Activated CD4-positive, alpha-beta T cell treated with anti-CD3 and anti-CD28 coated beads, Interleukin-2, amount 10 ng/mL, durations not matched to agents 24 days and 14 days (primary cell): Measurements from ENCODE around the gene HMCN1. TPM values are rescaled to one million over a fixed set of nuclear protein-coding genes. Genes with fewer than 3 reads are reported as not detected.

Experiments used
- DNase-seq: peaks from one replicate; pipeline ENCODE4 v3.0.0; 2022
- H3K27ac Mint-ChIP-seq: one replicate; pipeline ENCODE4 v1.8.0; 2022; ENCODE audit warnings: mild to moderate bottlenecking, mixed read lengths
- H3K27me3 Mint-ChIP-seq: one replicate; pipeline ENCODE4 v1.8.0; 2022; ENCODE audit warnings: mixed read lengths
- H3K36me3 Mint-ChIP-seq: one replicate; pipeline ENCODE4 v1.8.0; 2022; ENCODE audit warnings: low read depth, mild to moderate bottlenecking, mixed read lengths
- H3K4me1 Mint-ChIP-seq: one replicate; pipeline ENCODE4 v1.8.0; 2021; ENCODE audit warnings: mixed read lengths
- H3K4me3 Mint-ChIP-seq: one replicate; pipeline ENCODE4 v1.8.0; 2022; ENCODE audit warnings: mild to moderate bottlenecking, moderate library complexity, mixed read lengths
- H3K9me3 Mint-ChIP-seq: one replicate; pipeline ENCODE4 v1.8.0; 2021; ENCODE audit warnings: mixed read lengths
- intact Hi-C: fragments of 100-400 bp; cut with micrococcal nuclease; formaldehyde crosslinking; loops from one replicate; pipeline ENCODE4 v1.15.1; 2023
- total RNA-seq: library from RNA; stranded (reverse); gene quantifications from 2 replicates; pipeline ENCODE4 v1.2.3, GENCODE V29; 2022

The HMCN1 gene
- total RNA-seq, 1 donor from 2014 or later = not detected

- no peak overlapping the region for H3K4me3 Mint-ChIP-seq
- H3K27me3 Mint-ChIP-seq = no peaks in the 10 kb centered on the region
- no peaks in the 10 kb centered on the region for H3K4me1 Mint-ChIP-seq
- peaks cover 7% of the 10 kb centered on the region for H3K9me3 Mint-ChIP-seq
- H3K27ac Mint-ChIP-seq = no peak overlapping the region
- intact Hi-C loops = no loop called here
- DNase-seq = no peak
- H3K36me3 Mint-ChIP-seq = no peaks in the 10 kb centered on the region
Observed at GRCh38 chr1:185798505-185798904, 64.3 kb downstream of the HMCN1 start.

DNA sequence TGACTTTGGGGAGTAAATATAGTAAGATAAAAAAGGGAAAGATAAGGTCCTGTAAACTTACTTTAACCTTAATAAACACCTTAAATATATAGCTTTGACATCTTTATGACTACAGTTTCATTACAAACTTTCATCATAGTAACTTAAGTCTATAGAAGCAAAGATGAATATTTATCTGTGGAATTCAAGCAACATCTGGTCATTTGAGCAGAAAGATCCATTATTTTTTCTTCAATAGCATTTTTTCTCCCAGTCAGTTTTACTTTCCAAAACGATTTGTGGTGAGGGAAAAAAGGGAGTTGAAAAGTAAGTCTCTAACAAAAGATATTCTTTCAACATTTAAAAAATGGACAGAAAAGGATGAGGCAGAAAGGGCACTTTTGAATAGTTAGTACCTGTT, 69.0 kb downstream of the HMCN1 start:
- Mint-ChIP-seq H3K27me3 (peaks cover 11% of the 10 kb centered on the region), H3K27ac (no peak overlapping the region)

DNA sequence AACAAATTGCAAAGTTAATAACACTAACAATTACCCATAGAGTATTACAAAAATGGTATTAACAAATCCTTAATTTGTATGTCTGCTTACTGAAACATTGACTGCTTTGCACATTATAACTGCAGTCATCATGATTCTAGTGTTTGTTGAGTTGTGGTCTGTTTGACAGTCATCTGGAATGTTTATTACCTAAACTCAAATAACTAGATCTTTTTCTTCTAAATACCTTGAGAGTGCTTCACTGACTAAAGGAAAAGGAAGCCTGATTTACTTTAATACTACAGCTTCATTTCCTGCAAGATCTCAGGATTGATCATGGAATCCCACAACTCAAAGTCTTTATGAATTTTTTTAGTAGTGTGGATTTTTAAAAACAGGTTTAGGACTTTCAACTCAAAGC, 70.0 kb downstream of the HMCN1 start:
- Mint-ChIP-seq H3K27ac (no peak overlapping the region), H3K36me3 (no peaks in the 10 kb centered on the region), H3K27me3 (peaks cover 11% of the 10 kb centered on the region), H3K4me3 (no peak overlapping the region), H3K4me1 (no peaks in the 10 kb centered on the region), H3K9me3 (peaks cover 3% of the 10 kb centered on the region)
- DNase-seq = no peak
- intact Hi-C loops = no loop called here

More for the DNA sequence above, 69.0 kb downstream of the HMCN1 start:
- DNase-seq = no peak
- no peaks in the 10 kb centered on the region for H3K36me3 Mint-ChIP-seq
- no peaks in the 10 kb centered on the region for H3K4me1 Mint-ChIP-seq
- intact Hi-C loops = no loop called here
- no peak overlapping the region for H3K4me3 Mint-ChIP-seq
- H3K9me3 Mint-ChIP-seq = peaks cover 3% of the 10 kb centered on the region

- Mint-ChIP-seq H3K4me1 (no peaks in the 10 kb centered on the region), H3K27ac (no peak overlapping the region), H3K36me3 (no peaks in the 10 kb centered on the region), H3K9me3 (peaks cover 3% of the 10 kb centered on the region), H3K4me3 (no peak overlapping the region), H3K27me3 (peaks cover 11% of the 10 kb centered on the region)
- no peak for DNase-seq
- intact Hi-C loops = no loop called here
Observed at GRCh38 chr1:185804608-185805007, 70.4 kb downstream of the HMCN1 start.

- intact Hi-C loops = no loop called here
- Mint-ChIP-seq H3K36me3 (no peaks in the 10 kb centered on the region), H3K27ac (no peak overlapping the region), H3K9me3 (no peaks in the 10 kb centered on the region), H3K27me3 (peaks cover 11% of the 10 kb centered on the region), H3K4me3 (no peak overlapping the region), H3K4me1 (no peaks in the 10 kb centered on the region)
- no peak for DNase-seq
Observed at GRCh38 chr1:185807275-185807674, 73.1 kb downstream of the HMCN1 start.

- intact Hi-C loops = no loop called here
- peaks cover 11% of the 10 kb centered on the region for H3K27me3 Mint-ChIP-seq
- no peaks in the 10 kb centered on the region for H3K9me3 Mint-ChIP-seq
- H3K27ac Mint-ChIP-seq = no peak overlapping the region
- no peak overlapping the region for H3K4me3 Mint-ChIP-seq
- no peak for DNase-seq
- H3K4me1 Mint-ChIP-seq = no peaks in the 10 kb centered on the region
- no peaks in the 10 kb centered on the region for H3K36me3 Mint-ChIP-seq
Observed at GRCh38 chr1:185808631-185809030, 74.4 kb downstream of the HMCN1 start.

DNA sequence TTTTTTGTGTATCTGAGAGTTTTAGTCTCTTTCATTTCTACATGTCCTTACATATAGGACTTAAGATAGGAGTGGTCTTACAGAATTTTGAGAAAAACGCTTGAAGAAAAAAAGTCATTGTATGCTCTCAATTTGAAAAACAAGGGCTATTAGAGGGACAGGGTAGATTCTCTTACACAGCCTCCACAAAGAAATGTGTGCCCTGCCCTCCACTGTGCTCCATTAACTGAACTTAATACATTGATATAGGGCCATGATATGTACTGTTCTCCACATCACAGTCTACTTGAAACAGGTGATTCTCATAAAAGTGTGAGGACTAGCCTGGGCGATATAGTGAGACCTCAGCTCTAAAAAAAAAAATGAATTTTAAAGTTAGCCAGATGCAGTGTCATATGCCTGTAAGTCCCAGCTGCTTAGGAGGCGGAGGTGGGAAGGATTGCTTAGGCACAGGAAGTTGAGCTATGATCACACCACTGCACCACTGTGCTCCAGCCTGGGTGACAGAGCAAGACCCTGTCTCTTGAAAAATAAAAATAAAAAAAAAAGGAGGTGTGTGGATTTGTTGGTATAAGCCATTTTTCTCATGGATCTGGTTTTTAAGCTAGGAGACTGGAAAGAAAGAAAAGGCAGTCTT, 77.0 kb downstream of the HMCN1 start:
- DNase-seq = no peak
- no peak overlapping the region for H3K27ac Mint-ChIP-seq
- H3K36me3 Mint-ChIP-seq = no peaks in the 10 kb centered on the region
- no peak overlapping the region for H3K4me3 Mint-ChIP-seq
- no peaks in the 10 kb centered on the region for H3K4me1 Mint-ChIP-seq
- H3K27me3 Mint-ChIP-seq = no peaks in the 10 kb centered on the region
- H3K9me3 Mint-ChIP-seq = no peaks in the 10 kb centered on the region
- intact Hi-C loops = no loop called here

DNA sequence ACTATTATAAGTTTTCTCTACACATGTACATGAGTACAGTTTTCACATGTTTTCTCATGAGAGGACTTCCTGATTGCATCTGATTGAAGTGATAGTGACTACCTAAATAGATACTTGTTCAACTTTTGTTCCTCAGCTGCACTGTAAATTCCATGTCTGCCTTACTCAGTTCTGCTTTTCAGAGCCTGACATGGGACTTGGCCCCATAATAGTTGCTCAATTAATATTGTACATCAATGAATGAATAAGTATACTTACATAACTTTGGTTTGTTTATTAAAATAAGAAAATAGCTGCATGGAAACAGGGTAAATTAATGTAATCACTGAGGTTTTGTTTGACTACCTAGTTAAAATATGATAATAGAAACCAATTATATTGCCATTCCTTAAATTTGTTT, 78.7 kb downstream of the HMCN1 start:
- Mint-ChIP-seq H3K4me1 (no peaks in the 10 kb centered on the region), H3K36me3 (no peaks in the 10 kb centered on the region), H3K4me3 (no peak overlapping the region), H3K9me3 (no peaks in the 10 kb centered on the region), H3K27ac (no peak overlapping the region), H3K27me3 (peaks cover 3% of the 10 kb centered on the region)
- no peak for DNase-seq
- intact Hi-C loops = loop anchor here (2.0 kb wide), 1 partner anchor 512 kb away; no protein-coding TSS in a partner anchor

DNA sequence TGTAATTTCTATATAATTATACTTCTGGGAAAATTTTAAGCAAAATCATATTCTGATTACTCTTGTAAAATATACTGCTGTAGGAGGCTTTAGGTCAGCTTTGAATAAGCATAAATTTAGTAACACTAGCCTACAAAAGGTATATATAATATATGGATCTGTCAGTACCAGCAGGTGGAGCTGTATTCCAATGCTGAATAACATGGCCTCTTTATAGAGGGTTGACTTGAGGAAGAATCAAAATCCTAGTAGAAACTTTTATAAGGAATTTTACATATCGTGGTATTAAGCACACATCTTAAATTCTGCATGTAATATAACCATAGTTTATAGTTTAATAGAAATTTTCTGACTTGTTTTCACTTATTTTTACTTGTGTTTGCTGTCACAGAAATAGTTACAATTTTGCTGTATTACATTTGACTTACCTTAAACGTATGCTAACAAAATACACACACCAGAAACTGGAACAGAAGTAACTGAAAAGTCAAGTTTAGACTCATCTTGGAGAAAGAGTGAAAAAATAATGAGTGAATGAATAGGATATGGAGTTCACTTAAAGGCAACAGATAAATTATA, 79.3 kb downstream of the HMCN1 start:
- Mint-ChIP-seq H3K27ac (no peak overlapping the region), H3K4me1 (no peaks in the 10 kb centered on the region), H3K36me3 (no peaks in the 10 kb centered on the region), H3K4me3 (no peak overlapping the region), H3K27me3 (peaks cover 3% of the 10 kb centered on the region), H3K9me3 (no peaks in the 10 kb centered on the region)
- intact Hi-C loops = loop anchor here (2.0 kb wide), 1 partner anchor 511 kb away; no protein-coding TSS in a partner anchor
- DNase-seq = peak; percentile 59

DNA sequence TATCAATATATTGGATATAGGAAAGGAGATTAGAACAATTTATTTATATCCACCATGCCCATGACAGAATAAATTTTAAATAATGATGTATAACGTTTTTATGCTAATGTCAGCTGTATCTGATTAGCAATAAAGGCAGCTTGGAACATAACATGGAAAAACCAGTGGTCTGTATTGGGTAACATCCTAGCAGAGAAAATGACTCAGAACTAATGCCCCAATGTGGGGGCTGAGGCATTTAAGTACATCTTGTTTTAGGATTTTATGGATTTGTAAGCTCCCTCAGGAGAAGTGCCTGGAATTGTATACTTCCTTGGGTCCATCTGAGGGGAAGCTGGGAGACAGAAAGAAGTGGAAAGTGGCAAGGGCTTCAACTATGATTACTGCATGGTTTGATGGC, 82.3 kb downstream of the HMCN1 start:
- no peaks in the 10 kb centered on the region for H3K9me3 Mint-ChIP-seq
- no peak overlapping the region for H3K4me3 Mint-ChIP-seq
- no peaks in the 10 kb centered on the region for H3K4me1 Mint-ChIP-seq
- no peak overlapping the region for H3K27ac Mint-ChIP-seq
- intact Hi-C loops = no loop called here
- H3K27me3 Mint-ChIP-seq = peaks cover 6% of the 10 kb centered on the region
- no peak for DNase-seq
- no peaks in the 10 kb centered on the region for H3K36me3 Mint-ChIP-seq

GRCh38 chr1:185819798-185820197, 85.6 kb downstream of the HMCN1 start:
- peaks cover 12% of the 10 kb centered on the region for H3K27me3 Mint-ChIP-seq
- H3K4me3 Mint-ChIP-seq = no peak overlapping the region
- no peaks in the 10 kb centered on the region for H3K4me1 Mint-ChIP-seq
- no peak overlapping the region for H3K27ac Mint-ChIP-seq
- H3K36me3 Mint-ChIP-seq = no peaks in the 10 kb centered on the region
- DNase-seq = no peak
- H3K9me3 Mint-ChIP-seq = no peaks in the 10 kb centered on the region
- intact Hi-C loops = no loop called here

DNA sequence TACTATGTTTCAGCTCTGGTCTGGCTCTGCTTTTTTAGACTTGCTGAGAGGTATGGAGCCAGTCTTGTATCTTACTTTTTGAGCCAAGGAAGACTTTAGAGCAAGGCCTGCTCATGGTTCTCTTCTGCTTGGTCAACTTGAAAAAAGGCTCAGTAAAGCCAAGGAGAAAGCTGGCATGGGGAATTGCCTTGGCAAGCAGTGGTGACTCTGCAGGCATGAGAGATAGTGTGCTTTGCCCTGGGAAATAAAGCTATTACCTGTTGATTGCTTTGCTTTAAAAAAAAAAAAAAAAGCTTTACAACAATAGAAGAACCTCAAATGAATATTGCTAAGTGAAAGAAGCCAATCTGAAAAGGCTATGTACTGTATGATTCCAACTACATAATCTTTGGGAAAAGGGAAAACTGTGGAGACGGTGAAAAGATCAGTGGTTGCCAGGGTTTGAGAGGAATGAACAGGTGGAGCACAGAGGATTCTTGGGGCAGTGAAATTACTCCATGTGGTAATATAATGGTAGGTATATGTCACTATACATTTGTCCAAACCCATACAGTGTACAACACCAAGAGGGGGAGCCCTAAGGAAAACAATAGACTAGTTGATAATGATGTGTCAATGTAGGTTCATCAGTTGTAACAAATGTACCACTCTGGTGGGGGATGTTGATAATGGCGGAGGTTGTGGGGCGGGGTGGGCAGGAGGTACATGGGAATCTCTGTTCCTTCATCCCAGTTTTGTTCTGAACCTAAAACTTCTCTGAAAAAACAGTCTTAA, 87.6 kb downstream of the HMCN1 start:
- no peak for DNase-seq
- intact Hi-C loops = no loop called here
- no peak overlapping the region for H3K27ac Mint-ChIP-seq
- no peaks in the 10 kb centered on the region for H3K9me3 Mint-ChIP-seq
- H3K36me3 Mint-ChIP-seq = no peaks in the 10 kb centered on the region
- H3K27me3 Mint-ChIP-seq = peaks cover 12% of the 10 kb centered on the region
- H3K4me1 Mint-ChIP-seq = no peaks in the 10 kb centered on the region
- H3K4me3 Mint-ChIP-seq = no peak overlapping the region

GRCh38 chr1:185823467-185823866, 89.3 kb downstream of the HMCN1 start:
- H3K36me3 Mint-ChIP-seq = no peaks in the 10 kb centered on the region
- peaks cover 8% of the 10 kb centered on the region for H3K27me3 Mint-ChIP-seq
- H3K4me1 Mint-ChIP-seq = no peaks in the 10 kb centered on the region
- H3K4me3 Mint-ChIP-seq = no peak overlapping the region
- H3K9me3 Mint-ChIP-seq = no peaks in the 10 kb centered on the region
- no peak for DNase-seq
- intact Hi-C loops = no loop called here
- H3K27ac Mint-ChIP-seq = no peak overlapping the region

- peaks cover 8% of the 10 kb centered on the region for H3K27me3 Mint-ChIP-seq
- no peaks in the 10 kb centered on the region for H3K4me1 Mint-ChIP-seq
- intact Hi-C loops = no loop called here
- DNase-seq = no peak
- no peak overlapping the region for H3K4me3 Mint-ChIP-seq
- no peak overlapping the region for H3K27ac Mint-ChIP-seq
- no peaks in the 10 kb centered on the region for H3K9me3 Mint-ChIP-seq
- no peaks in the 10 kb centered on the region for H3K36me3 Mint-ChIP-seq
Observed at GRCh38 chr1:185824106-185824505, 89.9 kb downstream of the HMCN1 start.
